OCI-LY7 (cell line): ENCODE data around the gene LRRN2.

Experiments
- CTCF ChIP-seq: fragments of 200-600 bp; sonication (generic); conservative IDR thresholded peaks from 2 replicates; pipeline ENCODE4 v1.5.1; 2014; ENCODE audit warnings: mild to moderate bottlenecking, antibody characterized with exemption, low read length, moderate library complexity, mixed read lengths
- EZH2phosphoT487 ChIP-seq: fragments of 200-600 bp; sonication (generic); IDR thresholded peaks from 2 replicates; pipeline ENCODE4 v1.6.1; 2018; ENCODE audit warnings: low read depth, borderline replicate concordance, mild to moderate bottlenecking, mixed run types, antibody characterized with exemption, low read length, moderate library complexity, mixed read lengths

- TF ChIP-seq EZH2phosphoT487 (no peak), CTCF (no peak)
Measured at GRCh38 chr1:204571631-204572030, 113.9 kb downstream of the LRRN2 start.
